GM12801 (cell line): ENCODE results near the gene PCDHA6.

ENCODE experiments used
- CTCF ChIP-seq: IDR thresholded peaks from one replicate; pipeline ENCODE4 v1.5.1; 2011; ENCODE audit warnings: control low read depth; ENCODE audit not compliant: insufficient read length; ENCODE audit errors: extremely low read depth

PCDHA6 gene

GRCh38 chr5:140822281-140822629 lies 5.5 kb upstream of the PCDHA6 start:
- TF ChIP-seq CTCF = no peak

- no peak for TF ChIP-seq CTCF
Observed at GRCh38 chr5:140823475-140823874, 4.3 kb upstream of the PCDHA6 start.

GRCh38 chr5:140828362-140828737 lies 590 bp downstream of the PCDHA6 start:
- no peak for TF ChIP-seq CTCF

GRCh38 chr5:140833993-140834392 lies 6.2 kb downstream of the PCDHA6 start, which contains the start of gene PCDHA7:
PCDHA7 (plus strand) TSS chr5:140834269; CDS start chr5:140834384, 115 bp downstream.
- no peak for TF ChIP-seq CTCF

DNA sequence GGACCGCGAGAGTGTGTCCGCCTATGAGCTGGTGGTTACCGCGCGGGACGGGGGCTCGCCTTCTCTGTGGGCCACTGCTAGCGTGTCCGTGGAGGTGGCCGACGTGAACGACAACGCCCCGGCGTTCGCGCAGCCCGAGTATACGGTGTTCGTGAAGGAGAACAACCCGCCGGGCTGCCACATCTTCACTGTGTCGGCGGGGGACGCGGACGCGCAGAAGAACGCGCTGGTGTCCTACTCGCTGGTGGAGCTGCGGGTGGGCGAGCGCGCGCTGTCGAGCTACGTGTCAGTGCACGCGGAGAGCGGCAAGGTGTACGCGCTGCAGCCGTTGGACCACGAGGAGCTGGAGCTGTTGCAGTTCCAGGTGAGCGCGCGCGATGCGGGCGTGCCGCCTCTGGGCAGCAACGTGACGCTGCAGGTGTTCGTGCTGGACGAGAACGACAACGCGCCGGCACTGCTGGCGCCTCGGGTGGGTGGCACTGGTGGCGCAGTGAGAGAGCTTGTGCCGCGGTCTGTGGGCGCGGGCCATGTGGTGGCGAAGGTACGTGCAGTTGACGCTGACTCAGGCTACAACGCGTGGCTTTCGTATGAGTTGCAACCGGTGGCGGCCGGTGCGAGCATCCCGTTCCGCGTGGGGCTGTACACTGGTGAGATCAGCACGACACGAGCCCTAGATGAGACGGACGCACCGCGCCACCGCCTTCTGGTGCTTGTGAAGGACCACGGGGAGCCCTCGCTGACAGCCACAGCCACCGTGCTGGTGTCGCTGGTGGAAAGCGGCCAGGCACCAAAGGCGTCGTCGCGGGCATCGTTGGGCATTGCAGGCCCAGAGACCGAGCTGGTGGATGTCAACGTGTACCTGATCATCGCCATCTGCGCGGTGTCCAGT lies 8.1 kb downstream of the PCDHA6 start:
- no peak for TF ChIP-seq CTCF

DNA sequence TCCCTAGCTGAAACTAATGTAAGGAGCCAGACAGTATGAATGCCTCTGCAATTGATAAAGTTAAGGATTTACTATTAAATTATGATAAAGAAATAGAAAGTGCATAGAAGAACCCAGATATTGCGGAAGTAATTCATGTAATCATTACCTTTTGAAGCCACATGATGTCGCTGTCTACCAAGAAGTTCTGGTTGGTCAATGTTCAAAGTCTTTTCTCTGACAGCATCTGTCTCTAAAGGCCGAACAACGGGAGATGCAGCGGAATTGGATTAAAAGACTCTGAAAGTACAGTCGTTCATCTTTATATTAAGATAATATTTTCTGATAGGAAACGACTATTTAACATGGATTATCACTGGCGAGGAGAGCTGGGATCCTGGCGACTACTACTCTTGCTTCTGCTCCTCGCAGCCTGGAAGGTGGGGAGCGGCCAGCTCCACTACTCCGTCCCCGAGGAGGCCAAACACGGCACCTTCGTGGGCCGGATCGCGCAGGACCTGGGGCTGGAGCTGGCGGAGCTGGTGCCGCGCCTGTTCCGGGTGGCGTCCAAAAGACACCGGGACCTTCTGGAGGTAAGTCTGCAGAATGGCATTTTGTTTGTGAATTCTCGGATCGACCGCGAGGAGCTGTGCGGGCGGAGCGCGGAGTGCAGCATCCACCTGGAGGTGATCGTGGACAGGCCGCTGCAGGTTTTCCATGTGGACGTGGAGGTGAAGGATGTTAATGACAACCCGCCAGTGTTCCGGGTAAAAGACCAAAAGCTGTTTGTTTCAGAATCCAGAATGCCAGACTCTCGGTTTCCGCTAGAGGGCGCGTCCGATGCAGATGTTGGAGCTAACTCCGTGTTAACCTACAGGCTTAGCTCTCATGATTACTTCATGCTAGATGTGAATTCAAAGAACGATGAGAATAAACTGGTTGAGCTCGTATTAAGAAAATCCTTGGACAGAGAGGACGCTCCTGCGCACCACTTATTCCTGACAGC lies 13.5 kb downstream of the PCDHA6 start, which contains the start of gene PCDHA8:
TSS of gene PCDHA8 (plus strand) at position 210 of the 985 bp plus-strand sequence. CDS start at position 345, 135 bp downstream.
- TF ChIP-seq CTCF = no peak
